Fibroblast of lung (primary cell): ENCODE data around the gene PDCL3. TPM values are rescaled to one million over a fixed set of nuclear protein-coding genes. Genes with fewer than 3 reads are reported as not detected.

Experiments
- DNase-seq, 2 donors: peaks; one replicate each; pipeline versions ENCODE4 v3.0.0 to v3.0.0-alpha.2; 2010; ENCODE audit warnings: low read depth in 2 of 2
- H2AFZ ChIP-seq: 2 replicates; pipeline ENCODE4 v1.5.1; 2012; ENCODE audit warnings: low read length, control low read depth, inconsistent platforms
- H3K27ac ChIP-seq: 2 replicates; pipeline ENCODE4 v1.5.1; 2011; ENCODE audit warnings: low read length, control low read depth; ENCODE audit not compliant: insufficient read depth
- H3K27me3 ChIP-seq: 2 replicates; pipeline ENCODE4 v1.5.1; 2011; ENCODE audit warnings: mild to moderate bottlenecking, low read length; ENCODE audit not compliant: control insufficient read depth, insufficient read depth
- H3K36me3 ChIP-seq: 2 replicates; pipeline ENCODE4 v1.5.1; 2011; ENCODE audit warnings: low read length; ENCODE audit not compliant: control insufficient read depth, insufficient read depth
- H3K4me1 ChIP-seq: 2 replicates; pipeline ENCODE4 v1.5.1; 2011; ENCODE audit warnings: low read length; ENCODE audit not compliant: control insufficient read depth, insufficient read depth; ENCODE audit errors: extremely low read depth
- H3K4me2 ChIP-seq: 2 replicates; pipeline ENCODE4 v1.5.1; 2011; ENCODE audit warnings: low read length, control low read depth; ENCODE audit not compliant: insufficient read depth; ENCODE audit errors: extremely low read depth
- H3K4me3 ChIP-seq, 4 experiments: fragments of 200-600 bp in 1 of 4; sonication (generic) in 1 of 4; replicated peaks in 1 of 4; 2 replicates each; pipeline ENCODE4 v1.5.1; 2011 to 2016; ENCODE audit warnings: low read length in 4 of 4, low read depth in 3 of 4, mild to moderate bottlenecking in 3 of 4, control low read depth in 2 of 4, inconsistent platforms in 1 of 4, mixed read lengths in 1 of 4; ENCODE audit not compliant: insufficient read depth in 1 of 4; ENCODE audit errors: control extremely low read depth in 1 of 4
- H3K79me2 ChIP-seq: 2 replicates; pipeline ENCODE4 v1.5.1; 2012; ENCODE audit warnings: mild to moderate bottlenecking, low read length, inconsistent platforms; ENCODE audit not compliant: control insufficient read depth, insufficient read depth
- H3K9ac ChIP-seq: 2 replicates; pipeline ENCODE4 v1.5.1; 2011; ENCODE audit warnings: mild to moderate bottlenecking, low read length, control low read depth; ENCODE audit not compliant: insufficient read depth
- H3K9me3 ChIP-seq: 2 replicates; pipeline ENCODE4 v1.5.1; 2012; ENCODE audit warnings: low read depth, low read length; ENCODE audit not compliant: control insufficient read depth, insufficient read depth
- H4K20me1 ChIP-seq: 2 replicates; pipeline ENCODE4 v1.5.1; 2011; ENCODE audit warnings: low read length; ENCODE audit not compliant: control insufficient read depth, insufficient read depth; ENCODE audit errors: extremely low read depth
- EZH2 ChIP-seq: IDR thresholded peaks from 2 replicates; pipeline ENCODE4 v1.5.1; 2012; ENCODE audit warnings: low read length, control low read depth, mild to moderate bottlenecking; ENCODE audit errors: missing control alignments
- polyA plus RNA-seq, 2 donors: library from polyadenylated mRNA; depleted of rRNA in 1 of 2; stranded (reverse) in 1 of 2; unstranded in 1 of 2; fragments of >200 nt; gene quantifications; 2 replicates each; pipeline ENCODE4 v1.2.1, GENCODE V29; 2011 to 2012; ENCODE audit warnings: missing spikeins in 1 of 2
- total RNA-seq: library from RNA; depleted of rRNA; stranded (reverse); fragments of >200 nt; gene quantifications from 2 replicates; pipeline ENCODE4 v1.2.1, GENCODE V29; 2014
- TF ChIP-seq, protein P1 (sequence below), 2 donors: IDR thresholded peaks in 1 of 2; conservative IDR thresholded peaks in 1 of 2; 1 replicate in 1 of 2; 2 replicates in 1 of 2; pipeline ENCODE4 v1.5.1; 2011 to 2012; ENCODE audit warnings: low read length in 2 of 2, control low read depth in 1 of 2, inconsistent platforms in 1 of 2, low read depth in 1 of 2, mild to moderate bottlenecking in 1 of 2

PDCL3 gene
- total and polyA plus RNA-seq, 2 donors (not counting 1 experiment from before 2014, with no cell fraction given): 11.4 to 29.0 TPM

- Histone ChIP-seq H3K4me3 (no peak overlapping the region), H3K4me1 (no peaks in the 10 kb centered on the region), H3K36me3 (no peaks in the 10 kb centered on the region), H3K4me2 (no peak overlapping the region), H3K27ac (no peak overlapping the region), H3K27me3 (peaks cover 4% of the 10 kb centered on the region), H3K79me2 (no peaks in the 10 kb centered on the region), H3K9ac (no peak overlapping the region), H3K9me3 (no peaks in the 10 kb centered on the region), H2AFZ (no peak overlapping the region), H4K20me1 (no peaks in the 10 kb centered on the region)
- TF ChIP-seq, protein P1, sequence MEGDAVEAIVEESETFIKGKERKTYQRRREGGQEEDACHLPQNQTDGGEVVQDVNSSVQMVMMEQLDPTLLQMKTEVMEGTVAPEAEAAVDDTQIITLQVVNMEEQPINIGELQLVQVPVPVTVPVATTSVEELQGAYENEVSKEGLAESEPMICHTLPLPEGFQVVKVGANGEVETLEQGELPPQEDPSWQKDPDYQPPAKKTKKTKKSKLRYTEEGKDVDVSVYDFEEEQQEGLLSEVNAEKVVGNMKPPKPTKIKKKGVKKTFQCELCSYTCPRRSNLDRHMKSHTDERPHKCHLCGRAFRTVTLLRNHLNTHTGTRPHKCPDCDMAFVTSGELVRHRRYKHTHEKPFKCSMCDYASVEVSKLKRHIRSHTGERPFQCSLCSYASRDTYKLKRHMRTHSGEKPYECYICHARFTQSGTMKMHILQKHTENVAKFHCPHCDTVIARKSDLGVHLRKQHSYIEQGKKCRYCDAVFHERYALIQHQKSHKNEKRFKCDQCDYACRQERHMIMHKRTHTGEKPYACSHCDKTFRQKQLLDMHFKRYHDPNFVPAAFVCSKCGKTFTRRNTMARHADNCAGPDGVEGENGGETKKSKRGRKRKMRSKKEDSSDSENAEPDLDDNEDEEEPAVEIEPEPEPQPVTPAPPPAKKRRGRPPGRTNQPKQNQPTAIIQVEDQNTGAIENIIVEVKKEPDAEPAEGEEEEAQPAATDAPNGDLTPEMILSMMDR (conservative IDR thresholded peaks at IDR 0.05 in 1 of 2, IDR thresholded peaks at IDR 0.05 in 1 of 2; ENCODE audit: low read depth in 1 of 2, low read length in 2 of 2): no peak
- no peak for DNase-seq
Measured at GRCh38 chr2:100616841-100617390, 54.1 kb downstream of the PDCL3 start.

DNA sequence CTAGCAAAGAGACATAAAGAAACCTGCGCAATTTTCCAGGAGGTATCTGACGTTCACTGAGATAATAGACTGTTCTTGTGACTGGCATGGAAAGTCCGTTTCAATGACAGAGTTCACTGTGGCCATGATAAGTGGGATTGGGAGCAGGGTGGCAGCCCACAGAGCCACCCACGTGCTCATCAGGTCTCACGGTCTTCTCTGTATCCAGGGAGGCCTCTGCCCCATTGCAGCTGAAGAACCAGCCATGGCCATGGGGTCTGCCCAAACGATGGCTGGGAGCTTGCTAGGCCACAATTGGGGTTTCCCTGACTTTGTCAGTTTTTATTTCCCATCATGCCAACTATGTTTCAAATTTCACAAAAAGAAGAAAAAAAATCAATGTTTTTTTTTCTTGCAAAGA, 57.2 kb downstream of the PDCL3 start:
- Histone ChIP-seq H3K27me3 (no peaks in the 10 kb centered on the region), H3K4me3 (no peak overlapping the region), H2AFZ (no peak overlapping the region), H3K27ac (no peak overlapping the region), H3K9me3 (no peaks in the 10 kb centered on the region), H3K4me2 (no peak overlapping the region), H3K4me1 (no peaks in the 10 kb centered on the region), H3K79me2 (no peaks in the 10 kb centered on the region), H4K20me1 (no peaks in the 10 kb centered on the region), H3K9ac (no peak overlapping the region), H3K36me3 (no peaks in the 10 kb centered on the region)
- DNase-seq: no peak
- TF ChIP-seq EZH2: no peak
- TF ChIP-seq, protein P1 (conservative IDR thresholded peaks at IDR 0.05 in 1 of 2, IDR thresholded peaks at IDR 0.05 in 1 of 2; ENCODE audit: low read depth in 1 of 2, low read length in 2 of 2): no peak

- no peak overlapping the region for H3K27ac ChIP-seq
- H3K4me1 ChIP-seq: no peaks in the 10 kb centered on the region
- no peak overlapping the region for H3K4me3 ChIP-seq
- H3K9me3 ChIP-seq: no peaks in the 10 kb centered on the region
- no peaks in the 10 kb centered on the region for H3K36me3 ChIP-seq
- H2AFZ ChIP-seq: no peak overlapping the region
- H4K20me1 ChIP-seq: no peaks in the 10 kb centered on the region
- no peak for DNase-seq
- no peaks in the 10 kb centered on the region for H3K27me3 ChIP-seq
- no peak overlapping the region for H3K9ac ChIP-seq
- H3K4me2 ChIP-seq: no peak overlapping the region
- H3K79me2 ChIP-seq: no peaks in the 10 kb centered on the region
- TF ChIP-seq, protein P1 (conservative IDR thresholded peaks at IDR 0.05 in 1 of 2, IDR thresholded peaks at IDR 0.05 in 1 of 2; ENCODE audit: low read depth in 1 of 2, low read length in 2 of 2): no peak
- no peak for TF ChIP-seq EZH2
Measured at GRCh38 chr2:100620481-100620880, 57.7 kb downstream of the PDCL3 start.
